Measurements from ENCODE around the gene MRTFA.

MRTFA gene

GRCh38 chr22:40525250-40525884, 111.2 kb downstream of the MRTFA start:
- H3K27ac ChIP-seq: peak overlapping the region; percentile 76
- TF ChIP-seq, protein P1, sequence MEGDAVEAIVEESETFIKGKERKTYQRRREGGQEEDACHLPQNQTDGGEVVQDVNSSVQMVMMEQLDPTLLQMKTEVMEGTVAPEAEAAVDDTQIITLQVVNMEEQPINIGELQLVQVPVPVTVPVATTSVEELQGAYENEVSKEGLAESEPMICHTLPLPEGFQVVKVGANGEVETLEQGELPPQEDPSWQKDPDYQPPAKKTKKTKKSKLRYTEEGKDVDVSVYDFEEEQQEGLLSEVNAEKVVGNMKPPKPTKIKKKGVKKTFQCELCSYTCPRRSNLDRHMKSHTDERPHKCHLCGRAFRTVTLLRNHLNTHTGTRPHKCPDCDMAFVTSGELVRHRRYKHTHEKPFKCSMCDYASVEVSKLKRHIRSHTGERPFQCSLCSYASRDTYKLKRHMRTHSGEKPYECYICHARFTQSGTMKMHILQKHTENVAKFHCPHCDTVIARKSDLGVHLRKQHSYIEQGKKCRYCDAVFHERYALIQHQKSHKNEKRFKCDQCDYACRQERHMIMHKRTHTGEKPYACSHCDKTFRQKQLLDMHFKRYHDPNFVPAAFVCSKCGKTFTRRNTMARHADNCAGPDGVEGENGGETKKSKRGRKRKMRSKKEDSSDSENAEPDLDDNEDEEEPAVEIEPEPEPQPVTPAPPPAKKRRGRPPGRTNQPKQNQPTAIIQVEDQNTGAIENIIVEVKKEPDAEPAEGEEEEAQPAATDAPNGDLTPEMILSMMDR (conservative IDR thresholded peaks at IDR 0.05; ENCODE audit: low read depth): peak; percentile 60
- no peak for DNase-seq (ENCODE audit: low spot score)
- ChIA-PET CTCF (interaction anchor here (0.7 to 1.6 kb wide), 4 partner anchors 13 to 712 kb away, joined by 3 to 7 read pairs (median 3); no protein-coding TSS in a partner anchor), POLR2A (ENCODE audit: low non-redundant PET) (no interaction called here)

DNA sequence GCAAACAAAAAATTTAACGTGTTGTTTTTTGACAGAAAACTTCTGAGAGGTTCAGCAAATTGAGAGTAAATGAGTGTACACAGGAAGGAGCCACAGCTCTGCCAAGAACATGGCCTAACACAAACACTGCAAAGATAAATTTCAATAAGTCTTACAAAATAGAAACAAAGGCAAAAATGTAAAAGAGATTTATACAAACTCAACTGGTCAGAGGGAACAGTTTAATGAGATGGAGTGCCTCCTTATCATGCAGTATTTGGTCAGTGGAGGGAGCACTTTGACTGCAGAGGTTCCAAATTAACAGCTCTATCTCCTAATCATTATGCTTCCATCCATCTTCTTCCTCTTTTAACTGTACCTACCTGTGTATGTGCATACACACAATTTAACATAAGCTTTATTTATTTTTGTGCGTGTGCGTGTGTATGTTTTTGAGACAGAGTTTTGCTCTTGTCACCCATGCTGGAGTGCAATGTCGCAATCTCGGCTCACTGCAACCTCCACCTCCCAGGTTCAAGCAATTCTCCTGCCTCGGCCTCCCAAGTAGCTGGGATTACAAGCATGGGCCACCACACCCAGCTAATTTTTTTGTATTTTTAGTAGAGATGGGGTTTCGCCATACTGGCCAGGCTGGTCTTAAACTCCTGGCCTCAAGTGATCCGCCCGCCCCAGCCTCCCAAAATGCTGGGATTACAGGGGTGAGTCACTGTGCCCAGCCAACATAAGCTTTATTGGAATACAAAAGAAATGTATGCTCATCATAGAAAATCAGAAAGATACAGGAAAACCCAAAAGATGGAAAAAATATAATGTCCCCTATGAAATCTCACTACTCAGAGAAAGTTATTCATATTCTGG, 111.9 kb downstream of the MRTFA start:
- H3K27ac ChIP-seq: peak overlapping the region; percentile 76
- no peak for DNase-seq (ENCODE audit: low spot score)
- TF ChIP-seq, protein P1 (conservative IDR thresholded peaks at IDR 0.05; ENCODE audit: low read depth): no peak; the same call in 1 of the 2 replicates
- POLR2A ChIA-PET (ENCODE audit: low non-redundant PET): no interaction called here
- CTCF ChIA-PET: interaction anchor here (0.6 to 1.6 kb wide), 5 partner anchors 12 to 112 kb away, joined by 3 to 7 read pairs (median 3); partner anchors contain the start of gene MRTFA

- H3K27ac ChIP-seq: peak overlapping the region; percentile 31
- ChIA-PET POLR2A (ENCODE audit: low non-redundant PET) (no interaction called here), CTCF (no interaction called here)
- TF ChIP-seq, protein P1 (conservative IDR thresholded peaks at IDR 0.05; ENCODE audit: low read depth): no peak
- no peak for DNase-seq (ENCODE audit: low spot score)
Observed at GRCh38 chr22:40522141-40522540, 114.4 kb downstream of the MRTFA start.

GRCh38 chr22:40521046-40521445, 115.5 kb downstream of the MRTFA start:
- H3K27ac ChIP-seq: no peak overlapping the region
- ChIA-PET CTCF (interaction anchor here (0.6 kb wide), 1 partner anchor 111 kb away, joined by 4 read pairs; no protein-coding TSS in a partner anchor), POLR2A (ENCODE audit: low non-redundant PET) (no interaction called here)
- no peak for DNase-seq (ENCODE audit: low spot score)
- TF ChIP-seq, protein P1 (conservative IDR thresholded peaks at IDR 0.05; ENCODE audit: low read depth): no peak

GRCh38 chr22:40520562-40520961, 116.0 kb downstream of the MRTFA start:
- no peak for DNase-seq (ENCODE audit: low spot score)
- CTCF ChIA-PET: interaction anchor here (0.6 kb wide), 1 partner anchor 111 kb away, joined by 4 read pairs; no protein-coding TSS in a partner anchor
- POLR2A ChIA-PET (ENCODE audit: low non-redundant PET): no interaction called here

DNA sequence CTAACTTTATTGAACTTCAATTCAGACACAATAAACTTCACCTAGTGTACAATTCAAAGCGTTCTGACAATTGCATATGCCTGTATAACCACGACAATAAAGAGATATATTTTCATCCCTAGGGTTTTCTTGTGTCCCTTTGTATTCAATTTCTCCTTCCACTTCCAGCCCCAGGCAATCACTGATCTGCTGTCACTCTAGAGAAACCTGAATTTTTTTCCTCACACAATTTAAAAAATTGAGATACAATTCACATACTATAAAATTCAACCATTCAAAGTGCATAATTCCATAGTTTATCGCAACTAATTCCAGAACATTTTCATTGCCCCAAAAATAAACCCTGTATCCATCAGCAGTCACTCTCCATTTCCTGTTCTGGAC, 116.6 kb downstream of the MRTFA start:
- POLR2A ChIA-PET (ENCODE audit: low non-redundant PET): no interaction called here
- TF ChIP-seq, protein P1 (conservative IDR thresholded peaks at IDR 0.05; ENCODE audit: low read depth): no peak
- CTCF ChIA-PET: no interaction called here
- DNase-seq (ENCODE audit: low spot score): no peak
- H3K27ac ChIP-seq: no peak overlapping the region

More at GRCh38 chr22:40520562-40520961, 116.0 kb downstream of the MRTFA start:
- TF ChIP-seq, protein P1 (conservative IDR thresholded peaks at IDR 0.05; ENCODE audit: low read depth): no peak
- H3K27ac ChIP-seq: no peak overlapping the region
